OCI-LY7 (cell line): Measurements from ENCODE around the gene USP34. TPM values are rescaled to one million over a fixed set of nuclear protein-coding genes. Genes with fewer than 3 reads are reported as not detected.

Experiments
- BruUV-seq: library from RNA; stranded (reverse); fragments of 400-500 nt; replicated peaks from 2 replicates; lab custom pipeline; 2021; lab: Mats Ljungman, UMichigan
- CTCF ChIA-PET: fragments of 300-600 bp; sonication (Branson Sonifier 250); formaldehyde crosslinking; loops from one replicate; lab custom pipeline; 2022; ENCODE audit warnings: antibody characterized with exemption; ENCODE audit not compliant: unreplicated experiment; lab: Charles Lee
- POLR2A ChIA-PET: fragments of 300-600 bp; sonication (Branson Sonifier 250); formaldehyde crosslinking; loops from one replicate; lab custom pipeline; 2022; ENCODE audit warnings: antibody characterized with exemption; lab: Charles Lee
- DNase-seq: peaks from one replicate; pipeline ENCODE4 v3.0.0-alpha.2; 2015; ENCODE audit warnings: low spot score
- H2AFZ ChIP-seq: fragments of 200-600 bp; sonication (generic), shearing (Covaris generic); 2 replicates; pipeline ENCODE4 v1.6.1; 2014; ENCODE audit warnings: mild to moderate bottlenecking, antibody characterized with exemption, low read length, moderate library complexity
- H3K27ac ChIP-seq: fragments of 200-600 bp; sonication (generic); 2 replicates; pipeline ENCODE4 v1.5.1; 2014; ENCODE audit warnings: mixed run types, low read depth, mild to moderate bottlenecking, moderate library complexity, low read length, inconsistent platforms; ENCODE audit not compliant: poor library complexity, severe bottlenecking
- H3K36me3 ChIP-seq: fragments of 200-600 bp; sonication (generic); 2 replicates; pipeline ENCODE4 v1.6.1; 2014; ENCODE audit warnings: mild to moderate bottlenecking, antibody characterized with exemption, low read length, moderate library complexity, mixed read lengths; ENCODE audit not compliant: insufficient read depth
- H3K4me1 ChIP-seq: fragments of 200-600 bp; sonication (generic); 2 replicates; pipeline ENCODE4 v1.5.1; 2014; ENCODE audit warnings: mild to moderate bottlenecking, low read length; ENCODE audit not compliant: insufficient read depth, poor library complexity, severe bottlenecking
- H3K4me2 ChIP-seq: fragments of 200-600 bp; sonication (generic); 2 replicates; pipeline ENCODE4 v1.6.1; 2014; ENCODE audit warnings: mild to moderate bottlenecking, low read length
- H3K4me3 ChIP-seq: fragments of 200-600 bp; sonication (generic); 2 replicates; pipeline ENCODE4 v1.5.1; 2014; ENCODE audit warnings: mild to moderate bottlenecking, low read depth, low read length; ENCODE audit not compliant: poor library complexity, severe bottlenecking
- H3K79me2 ChIP-seq: fragments of 200-600 bp; sonication (generic); 2 replicates; pipeline ENCODE4 v1.6.1; 2016; ENCODE audit warnings: low read depth, mild to moderate bottlenecking, low read length, moderate library complexity, mixed read lengths; ENCODE audit not compliant: insufficient read depth
- H3K9me2 ChIP-seq: fragments of 200-600 bp; sonication (generic); 2 replicates; pipeline ENCODE4 v1.6.1; 2016; ENCODE audit warnings: mild to moderate bottlenecking, low read length, mixed read lengths; ENCODE audit not compliant: insufficient read depth
- H3K9me3 ChIP-seq: fragments of 200-600 bp; sonication (generic); 2 replicates; pipeline ENCODE4 v1.6.1; 2014; ENCODE audit warnings: mild to moderate bottlenecking, mixed run types, low read length, mixed read lengths
- H4K20me1 ChIP-seq: fragments of 200-600 bp; sonication (generic); 2 replicates; pipeline ENCODE4 v1.6.1; 2014; ENCODE audit warnings: mild to moderate bottlenecking, antibody characterized with exemption, low read length, moderate library complexity, mixed read lengths; ENCODE audit not compliant: insufficient read depth
- EZH2phosphoT487 ChIP-seq: fragments of 200-600 bp; sonication (generic); IDR thresholded peaks from 2 replicates; pipeline ENCODE4 v1.6.1; 2018; ENCODE audit warnings: low read depth, borderline replicate concordance, mild to moderate bottlenecking, mixed run types, antibody characterized with exemption, low read length, moderate library complexity, mixed read lengths
- intact Hi-C: fragments of 100-400 bp; cut with micrococcal nuclease; formaldehyde crosslinking; loops from one replicate; pipeline ENCODE4 v1.10.0; 2022; ENCODE audit not compliant: unreplicated experiment
- total RNA-seq, 2 experiments: library from RNA; depleted of rRNA in 1 of 2; stranded (reverse); fragments of >200 nt in 1 of 2; shearing (Covaris generic) in 1 of 2; gene quantifications; 2 replicates each; pipeline ENCODE4 v1.2.3, GENCODE V29; 2014 to 2022
- TF ChIP-seq, protein P1 (sequence below): fragments of 200-600 bp; sonication (generic); conservative IDR thresholded peaks from 2 replicates; pipeline ENCODE4 v1.5.1; 2014; ENCODE audit warnings: mild to moderate bottlenecking, antibody characterized with exemption, low read length, moderate library complexity, mixed read lengths

USP34 gene
- total RNA-seq, 2 experiments from 2014 or later, result 192 to 344 TPM

DNA sequence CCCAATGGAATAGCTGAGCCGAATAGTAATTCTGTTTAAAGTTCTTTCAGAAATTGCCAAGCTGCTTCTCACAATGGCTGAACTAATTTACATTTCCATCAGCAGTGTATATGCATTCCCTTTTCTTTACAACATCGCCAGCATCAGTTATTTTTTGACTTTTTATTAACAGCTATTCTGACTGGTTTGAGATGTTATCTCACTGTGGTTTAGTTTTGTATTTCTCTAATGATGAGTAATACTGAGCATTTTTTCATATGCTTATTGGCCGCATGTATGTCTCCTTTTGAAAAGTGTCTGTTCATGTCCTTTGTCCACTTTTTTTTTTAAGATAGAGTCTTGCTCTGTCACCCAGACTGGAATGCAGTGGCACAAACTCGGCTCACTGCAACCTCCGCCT lies 208.2 kb downstream of the USP34 start:
- no peak overlapping the region for H3K27ac ChIP-seq
- H3K4me1 ChIP-seq, result no peaks in the 10 kb centered on the region
- H3K9me3 ChIP-seq, result no peaks in the 10 kb centered on the region
- H3K79me2 ChIP-seq, result no peaks in the 10 kb centered on the region
- TF ChIP-seq EZH2phosphoT487, result no peak
- TF ChIP-seq, protein P1, sequence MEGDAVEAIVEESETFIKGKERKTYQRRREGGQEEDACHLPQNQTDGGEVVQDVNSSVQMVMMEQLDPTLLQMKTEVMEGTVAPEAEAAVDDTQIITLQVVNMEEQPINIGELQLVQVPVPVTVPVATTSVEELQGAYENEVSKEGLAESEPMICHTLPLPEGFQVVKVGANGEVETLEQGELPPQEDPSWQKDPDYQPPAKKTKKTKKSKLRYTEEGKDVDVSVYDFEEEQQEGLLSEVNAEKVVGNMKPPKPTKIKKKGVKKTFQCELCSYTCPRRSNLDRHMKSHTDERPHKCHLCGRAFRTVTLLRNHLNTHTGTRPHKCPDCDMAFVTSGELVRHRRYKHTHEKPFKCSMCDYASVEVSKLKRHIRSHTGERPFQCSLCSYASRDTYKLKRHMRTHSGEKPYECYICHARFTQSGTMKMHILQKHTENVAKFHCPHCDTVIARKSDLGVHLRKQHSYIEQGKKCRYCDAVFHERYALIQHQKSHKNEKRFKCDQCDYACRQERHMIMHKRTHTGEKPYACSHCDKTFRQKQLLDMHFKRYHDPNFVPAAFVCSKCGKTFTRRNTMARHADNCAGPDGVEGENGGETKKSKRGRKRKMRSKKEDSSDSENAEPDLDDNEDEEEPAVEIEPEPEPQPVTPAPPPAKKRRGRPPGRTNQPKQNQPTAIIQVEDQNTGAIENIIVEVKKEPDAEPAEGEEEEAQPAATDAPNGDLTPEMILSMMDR, result no peak
- no peak overlapping the region for H3K4me2 ChIP-seq
- POLR2A ChIA-PET, result interaction anchor here (0.6 to 1.1 kb wide), 4 partner anchors 29 to 154 kb away, joined by 3 to 4 read pairs (median 3); no protein-coding TSS in a partner anchor
- CTCF ChIA-PET, result interaction anchor here (0.7 kb wide), 1 partner anchor 52 kb away, joined by 3 read pairs; no protein-coding TSS in a partner anchor
- intact Hi-C loops, result no loop called here
- H3K36me3 ChIP-seq, result peaks cover 93% of the 10 kb centered on the region
- no TSS peak for BruUV-seq
- H3K4me3 ChIP-seq, result no peak overlapping the region
- no peaks in the 10 kb centered on the region for H3K9me2 ChIP-seq
- no peaks in the 10 kb centered on the region for H4K20me1 ChIP-seq
- no peak overlapping the region for H2AFZ ChIP-seq
- no peak for DNase-seq

DNA sequence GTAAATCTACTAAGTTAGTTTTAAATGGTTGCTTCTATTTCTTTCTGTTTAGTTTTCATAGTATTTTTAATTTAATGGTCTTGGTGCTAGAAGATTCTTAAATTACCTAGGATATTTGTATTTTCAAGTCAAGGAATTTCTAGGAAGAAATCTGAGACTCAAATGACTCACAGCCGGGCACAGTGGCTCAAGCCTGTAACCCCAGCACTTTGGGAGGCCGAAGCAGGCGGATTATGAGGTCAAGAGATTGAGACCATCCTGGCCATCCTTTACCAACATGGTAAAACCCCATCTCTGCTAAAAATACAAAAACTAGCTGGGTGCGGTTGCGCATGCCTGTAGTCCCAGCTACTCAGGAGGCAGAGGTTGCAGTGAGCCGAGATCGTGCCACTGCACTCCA lies 213.4 kb downstream of the USP34 start:
- Histone ChIP-seq H3K79me2 (no peaks in the 10 kb centered on the region), H3K9me2 (no peaks in the 10 kb centered on the region), H3K4me2 (no peak overlapping the region), H3K4me3 (no peak overlapping the region), H2AFZ (no peak overlapping the region), H3K36me3 (peaks cover 94% of the 10 kb centered on the region), H4K20me1 (no peaks in the 10 kb centered on the region), H3K4me1 (no peaks in the 10 kb centered on the region), H3K27ac (no peak overlapping the region), H3K9me3 (no peaks in the 10 kb centered on the region)
- no peak for DNase-seq
- ChIA-PET POLR2A (interaction anchor here (0.5 kb wide), 1 partner anchor 13 kb away, joined by 3 read pairs; no protein-coding TSS in a partner anchor), CTCF (no interaction called here)
- no peak for TF ChIP-seq EZH2phosphoT487
- TF ChIP-seq, protein P1, result no peak
- BruUV-seq, result no TSS peak
- intact Hi-C loops, result no loop called here
